K562 (cell line): ENCODE measurements around the gene PHLDB2. TPM values are rescaled to one million over a fixed set of nuclear protein-coding genes. Genes with fewer than 3 reads are reported as not detected.

Experiments
- ATAC-seq: fragments of 200-7000 bp; cut with Tn5 transposase; 3 replicates; pipeline ENCODE4 v1.9.1; 2020; ENCODE audit warnings: moderate library complexity
- BruUV-seq: library from RNA; stranded (reverse); fragments of 400-500 nt; replicated peaks from 2 replicates; lab custom pipeline; 2021; lab: Mats Ljungman, UMichigan
- CTCF ChIA-PET: fragments of 300-600 bp; formaldehyde crosslinking; extraction: SDS; loops from one replicate; lab custom pipeline; 2021; ENCODE audit warnings: low intra/inter-chr PET ratio; lab: Yijun Ruan, JAX
- POLR2A ChIA-PET: fragments of 300-600, 350-650 bp; sonication (Branson Sonifier 250); formaldehyde crosslinking; extraction: SDS; loops from one replicate; lab custom pipeline; 2021; ENCODE audit warnings: antibody characterized with exemption, inconsistent platforms; lab: Yijun Ruan, JAX
- DNase-seq, 4 experiments: peaks; one replicate each; pipeline versions ENCODE4 v3.0.0 to v3.0.0-alpha.2; 2011 to 2018; ENCODE audit warnings: low spot score in 3 of 4, mixed read lengths in 3 of 4; ENCODE audit errors: extremely low read depth in 1 of 4
- FAIRE-seq: peaks from 2 replicates; lab custom pipeline; 2011; peaks lifted over from hg19 to GRCh38; lab: Jason Lieb, UNC
- H2AFZ ChIP-seq: 2 replicates; pipeline ENCODE4 v1.6.0; 2011; ENCODE audit warnings: low read depth, low read length, control low read depth, inconsistent platforms
- H3K27ac ChIP-seq: fragments of 200-600 bp; 3 replicates; pipeline ENCODE4 v1.8.0; 2011; ENCODE audit warnings: low read depth, mild to moderate bottlenecking, control low read depth, inconsistent platforms, low read length, moderate library complexity, mixed read lengths; ENCODE audit errors: extremely low read depth
- H3K27me3 ChIP-seq, 2 experiments: fragments of 300-600 bp in 1 of 2; 2 replicates in 1 of 2; 3 replicates in 1 of 2; pipeline versions ENCODE4 v1.6.0 to v1.8.0; 2011; ENCODE audit warnings: inconsistent platforms in 2 of 2, low read length in 2 of 2, mild to moderate bottlenecking in 1 of 2, mixed read lengths in 1 of 2, moderate library complexity in 1 of 2; ENCODE audit not compliant: control insufficient read depth in 2 of 2, insufficient read depth in 2 of 2
- H3K36me3 ChIP-seq: fragments of 300-600 bp; 3 replicates; pipeline ENCODE4 v1.8.0; 2011; ENCODE audit warnings: mild to moderate bottlenecking, low read length, inconsistent platforms; ENCODE audit not compliant: control insufficient read depth, insufficient read depth
- H3K4me1 ChIP-seq, 2 experiments: fragments of 200-600 bp in 1 of 2; replicated peaks in 1 of 2; 2 replicates in 1 of 2; 3 replicates in 1 of 2; pipeline versions ENCODE4 v1.5.1 to v1.8.0; 2011; ENCODE audit warnings: inconsistent platforms in 2 of 2, low read length in 2 of 2, mild to moderate bottlenecking in 1 of 2, mixed read lengths in 1 of 2, moderate library complexity in 1 of 2; ENCODE audit not compliant: control insufficient read depth in 2 of 2, insufficient read depth in 2 of 2
- H3K4me2 ChIP-seq: 2 replicates; pipeline ENCODE4 v1.6.1; 2011; ENCODE audit warnings: low read length, control low read depth, inconsistent platforms, mixed read lengths; ENCODE audit not compliant: insufficient read depth
- H3K4me3 ChIP-seq: fragments of 200-600 bp; sonication (generic), shearing (Covaris generic); 2 replicates; pipeline ENCODE4 v1.5.1; 2016; ENCODE audit warnings: control low read depth, inconsistent platforms
- H3K79me2 ChIP-seq: fragments of 200-600 bp; 3 replicates; pipeline ENCODE4 v1.8.0; 2011; ENCODE audit warnings: low read length, inconsistent platforms; ENCODE audit not compliant: control insufficient read depth, insufficient read depth
- H3K9ac ChIP-seq, 2 experiments: 2 replicates each; pipeline versions ENCODE4 v1.6.0 to v1.6.1; 2011; ENCODE audit warnings: low read depth in 2 of 2, low read length in 2 of 2, control low read depth in 1 of 2, inconsistent platforms in 1 of 2, mild to moderate bottlenecking in 1 of 2, mixed read lengths in 1 of 2; ENCODE audit not compliant: insufficient read depth in 1 of 2
- H3K9me1 ChIP-seq: one replicate; pipeline ENCODE4 v1.6.0; 2011; ENCODE audit warnings: inconsistent platforms, mild to moderate bottlenecking, low read length, moderate library complexity; ENCODE audit not compliant: control insufficient read depth, insufficient read depth
- H3K9me3 ChIP-seq: replicated peaks from 2 replicates; pipeline ENCODE4 v1.5.1; 2011; ENCODE audit warnings: low read depth, low read length, inconsistent platforms; ENCODE audit not compliant: control insufficient read depth, insufficient read depth
- H4K20me1 ChIP-seq: replicated peaks from 2 replicates; pipeline ENCODE4 v1.6.1; 2011; ENCODE audit warnings: low read length, inconsistent platforms, mixed read lengths; ENCODE audit not compliant: control insufficient read depth, insufficient read depth
- CHD2 ChIP-seq: IDR thresholded peaks from 2 replicates; pipeline ENCODE4 v1.6.1; 2011; ENCODE audit warnings: low read depth, low read length
- EWSR1 ChIP-seq: fragments of 450-650 bp; IDR thresholded peaks from 2 replicates; pipeline ENCODE4 v1.6.1; 2018; ENCODE audit warnings: borderline replicate concordance, mild to moderate bottlenecking, low read depth, moderate library complexity; ENCODE audit not compliant: partially characterized antibody
- HNRNPLL ChIP-seq: fragments of 200-400 bp; formaldehyde crosslinking; IDR thresholded peaks from 2 replicates; pipeline ENCODE4 v1.6.1; 2017; ENCODE audit warnings: low read length, low read depth, mild to moderate bottlenecking; ENCODE audit not compliant: poor library complexity, severe bottlenecking
- KDM5B ChIP-seq: fragments of 200-600 bp; sonication (generic); IDR thresholded peaks from 2 replicates; pipeline ENCODE4 v1.6.1; 2012; ENCODE audit warnings: low read depth, mild to moderate bottlenecking, moderate library complexity, low read length, control low read depth, inconsistent platforms; ENCODE audit not compliant: insufficient replicate concordance
- MEIS2 ChIP-seq: fragments of 450-650 bp; IDR thresholded peaks from 2 replicates; pipeline ENCODE4 v1.6.1; 2014; ENCODE audit warnings: mild to moderate bottlenecking; ENCODE audit not compliant: partially characterized antibody
- SMAD3 ChIP-seq: fragments of 450-650 bp; formaldehyde crosslinking; conservative IDR thresholded peaks from 2 replicates; pipeline ENCODE4 v1.4.0; 2020; ENCODE audit warnings: mild to moderate bottlenecking
- SMAD4 ChIP-seq: fragments of 250-450 bp; sonication (Bioruptor Pico); conservative IDR thresholded peaks from 2 replicates; pipeline ENCODE4 v1.8.0; 2021; ENCODE audit warnings: inconsistent platforms, mild to moderate bottlenecking, moderate library complexity
- USF1 ChIP-seq: sonication (generic); formaldehyde crosslinking; IDR thresholded peaks from 2 replicates; pipeline ENCODE4 v1.9.0; 2022; ENCODE audit warnings: mild to moderate bottlenecking, missing genetic modification reagents
- ZFPM2 ChIP-seq: fragments of 250-450 bp; sonication (Bioruptor Pico); IDR thresholded peaks from 2 replicates; pipeline ENCODE4 v1.5.1; 2022; ENCODE audit warnings: mild to moderate bottlenecking
- ZNF12 ChIP-seq: sonication (generic); formaldehyde crosslinking; IDR thresholded peaks from 2 replicates; pipeline ENCODE4 v1.4.0; 2020; ENCODE audit warnings: mild to moderate bottlenecking, missing genetic modification reagents
- ZNF740 ChIP-seq, 3 experiments: fragments of 200-800 bp in 1 of 3; sonication (Bioruptor generic) in 1 of 3; sonication (generic) in 1 of 3; formaldehyde crosslinking in 1 of 3; IDR thresholded peaks; 2 replicates each; pipeline versions ENCODE4 v1.6.1 to v1.8.0; 2016 to 2022; ENCODE audit warnings: mild to moderate bottlenecking in 2 of 3, missing compliant biosample characterization in 2 of 3, missing genetic modification characterization in 2 of 3, missing genetic modification reagents in 1 of 3
- WGBS: fragments of 100-300 bp; shearing (Covaris generic); methylation state at CpG from one replicate; pipeline ENCODE4 v1.1.6; 2016; ENCODE audit warnings: low coverage, mixed read lengths; ENCODE audit not compliant: insufficient coverage; ENCODE audit errors: missing lambda C conversion rate; 5-methylcytosine and 5-hydroxymethylcytosine counted together
- in situ Hi-C: fragments of 300-500 bp; cut with MboI; formaldehyde crosslinking; loops from 4 replicates; pipeline ENCODE4 v1.15.0; 2018; ENCODE audit warnings: inconsistent platforms, mixed read lengths
- intact Hi-C: fragments of 100-400 bp; cut with micrococcal nuclease; formaldehyde crosslinking; loops from 2 replicates; pipeline ENCODE4 v1.14.2; 2022
- polyA plus RNA-seq, 8 experiments: library from polyadenylated mRNA; depleted of rRNA in 4 of 8; stranded (reverse) in 5 of 8; unstranded in 3 of 8; fragments of >200 nt; fragmentation: Nextera tagmentation in 2 of 8; fragmentation: Illumina TruSeq in 1 of 8; extraction: Ambion mirVana in 2 of 8; extraction: Trizol in 1 of 8; gene quantifications; 2 replicates each; pipeline versions ENCODE4 v1.2.1 to v1.2.3, GENCODE V29; 2011 to 2014; ENCODE audit warnings: inconsistent platforms in 1 of 8, missing spikeins in 1 of 8
- total RNA-seq, 7 experiments: library from RNA; depleted of rRNA in 6 of 7; stranded (reverse); fragments of >200 nt in 6 of 7; fragmentation: Illumina TruSeq in 2 of 7; extraction: Trizol in 2 of 7; gene quantifications; 2 replicates each; pipeline versions ENCODE4 v1.2.1 to v1.2.3, GENCODE V29; 2011 to 2021; ENCODE audit warnings: low replicate concordance in 1 of 7
- TF ChIP-seq, protein P1 (sequence below): fragments of 250-450 bp; sonication (Bioruptor Pico); IDR thresholded peaks from 2 replicates; pipeline ENCODE4 v1.8.0; 2022; ENCODE audit warnings: moderate library complexity, mild to moderate bottlenecking, inconsistent platforms
- TF ChIP-seq, protein P2 (sequence below): fragments of 450-650 bp; IDR thresholded peaks from 2 replicates; pipeline ENCODE4 v1.6.1; 2017; ENCODE audit warnings: antibody characterized with exemption
- TF ChIP-seq, protein P3 (sequence below): fragments of 450-650 bp; IDR thresholded peaks from 2 replicates; pipeline ENCODE4 v1.7.0; 2016; ENCODE audit warnings: borderline replicate concordance

The PHLDB2 gene
- total and polyA plus RNA-seq, 9 of the 15 experiments (the other 6 are each of a cell fraction or from before 2014, with no cell fraction given), result 0.04 TPM; not detected in 8

GRCh38 chr3:111928613-111929012, 69.5 kb downstream of the PHLDB2 start (continued):
- TF ChIP-seq, protein P1, sequence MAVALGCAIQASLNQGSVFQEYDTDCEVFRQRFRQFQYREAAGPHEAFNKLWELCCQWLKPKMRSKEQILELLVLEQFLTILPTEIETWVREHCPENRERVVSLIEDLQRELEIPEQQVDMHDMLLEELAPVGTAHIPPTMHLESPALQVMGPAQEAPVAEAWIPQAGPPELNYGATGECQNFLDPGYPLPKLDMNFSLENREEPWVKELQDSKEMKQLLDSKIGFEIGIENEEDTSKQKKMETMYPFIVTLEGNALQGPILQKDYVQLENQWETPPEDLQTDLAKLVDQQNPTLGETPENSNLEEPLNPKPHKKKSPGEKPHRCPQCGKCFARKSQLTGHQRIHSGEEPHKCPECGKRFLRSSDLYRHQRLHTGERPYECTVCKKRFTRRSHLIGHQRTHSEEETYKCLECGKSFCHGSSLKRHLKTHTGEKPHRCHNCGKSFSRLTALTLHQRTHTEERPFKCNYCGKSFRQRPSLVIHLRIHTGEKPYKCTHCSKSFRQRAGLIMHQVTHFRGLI (CRISPR knock-in tag), result no peak
- no peak for TF ChIP-seq SMAD4 (CRISPR knock-in tag)
- TF ChIP-seq HNRNPLL, result no peak
- TF ChIP-seq KDM5B, result no peak

- in situ Hi-C loops (no loop called here), intact Hi-C loops (no loop called here)
- no peak overlapping the region for H3K4me3 ChIP-seq
- no peak overlapping the region for H3K4me2 ChIP-seq
- H3K9ac ChIP-seq, result no peak overlapping the region
- H3K27ac ChIP-seq, result no peak overlapping the region
- no TSS peak for BruUV-seq
- no peaks in the 10 kb centered on the region for H3K9me1 ChIP-seq
- no peaks in the 10 kb centered on the region for H3K4me1 ChIP-seq
- H2AFZ ChIP-seq, result no peak overlapping the region
- ChIA-PET POLR2A (no interaction called here), CTCF (no interaction called here)
- no peaks in the 10 kb centered on the region for H3K79me2 ChIP-seq
- no peak for FAIRE-seq
- ATAC-seq, result no peak
- 0% methylated on average over 1 of the region's 2 CpGs for whole genome bisulfite sequencing
- no peaks in the 10 kb centered on the region for H3K36me3 ChIP-seq
- no peak for DNase-seq
- no peaks in the 10 kb centered on the region for H3K27me3 ChIP-seq
- H3K9me3 ChIP-seq, result no peaks in the 10 kb centered on the region
- H4K20me1 ChIP-seq, result no peaks in the 10 kb centered on the region
- TF ChIP-seq, protein P2, sequence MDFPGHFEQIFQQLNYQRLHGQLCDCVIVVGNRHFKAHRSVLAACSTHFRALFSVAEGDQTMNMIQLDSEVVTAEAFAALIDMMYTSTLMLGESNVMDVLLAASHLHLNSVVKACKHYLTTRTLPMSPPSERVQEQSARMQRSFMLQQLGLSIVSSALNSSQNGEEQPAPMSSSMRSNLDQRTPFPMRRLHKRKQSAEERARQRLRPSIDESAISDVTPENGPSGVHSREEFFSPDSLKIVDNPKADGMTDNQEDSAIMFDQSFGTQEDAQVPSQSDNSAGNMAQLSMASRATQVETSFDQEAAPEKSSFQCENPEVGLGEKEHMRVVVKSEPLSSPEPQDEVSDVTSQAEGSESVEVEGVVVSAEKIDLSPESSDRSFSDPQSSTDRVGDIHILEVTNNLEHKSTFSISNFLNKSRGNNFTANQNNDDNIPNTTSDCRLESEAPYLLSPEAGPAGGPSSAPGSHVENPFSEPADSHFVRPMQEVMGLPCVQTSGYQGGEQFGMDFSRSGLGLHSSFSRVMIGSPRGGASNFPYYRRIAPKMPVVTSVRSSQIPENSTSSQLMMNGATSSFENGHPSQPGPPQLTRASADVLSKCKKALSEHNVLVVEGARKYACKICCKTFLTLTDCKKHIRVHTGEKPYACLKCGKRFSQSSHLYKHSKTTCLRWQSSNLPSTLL, result no peak
- TF ChIP-seq SMAD3, result no peak
- no peak for TF ChIP-seq EWSR1
- no peak for TF ChIP-seq CHD2
- no peak for TF ChIP-seq ZNF12
- no peak for TF ChIP-seq ZFPM2 (CRISPR knock-in tag)
- TF ChIP-seq MEIS2, result no peak
- TF ChIP-seq, protein P3, sequence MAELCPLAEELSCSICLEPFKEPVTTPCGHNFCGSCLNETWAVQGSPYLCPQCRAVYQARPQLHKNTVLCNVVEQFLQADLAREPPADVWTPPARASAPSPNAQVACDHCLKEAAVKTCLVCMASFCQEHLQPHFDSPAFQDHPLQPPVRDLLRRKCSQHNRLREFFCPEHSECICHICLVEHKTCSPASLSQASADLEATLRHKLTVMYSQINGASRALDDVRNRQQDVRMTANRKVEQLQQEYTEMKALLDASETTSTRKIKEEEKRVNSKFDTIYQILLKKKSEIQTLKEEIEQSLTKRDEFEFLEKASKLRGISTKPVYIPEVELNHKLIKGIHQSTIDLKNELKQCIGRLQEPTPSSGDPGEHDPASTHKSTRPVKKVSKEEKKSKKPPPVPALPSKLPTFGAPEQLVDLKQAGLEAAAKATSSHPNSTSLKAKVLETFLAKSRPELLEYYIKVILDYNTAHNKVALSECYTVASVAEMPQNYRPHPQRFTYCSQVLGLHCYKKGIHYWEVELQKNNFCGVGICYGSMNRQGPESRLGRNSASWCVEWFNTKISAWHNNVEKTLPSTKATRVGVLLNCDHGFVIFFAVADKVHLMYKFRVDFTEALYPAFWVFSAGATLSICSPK, result no peak
- no peak for TF ChIP-seq USF1 (CRISPR knock-in tag)
- no peak for TF ChIP-seq ZNF740 (CRISPR knock-in tag; IDR thresholded peaks at IDR 0.05)
- no peak for TF ChIP-seq ZNF740 (tag; IDR thresholded peaks at IDR 0.05)
Measured at GRCh38 chr3:111929484-111929883, 70.4 kb downstream of the PHLDB2 start.
